Cortex of kidney (tissue), 1 donor: ENCODE data around the gene SLC51B.
"Not testable (repeated sequence)": the region's sequence is repeated elsewhere in the genome, so short reads cannot be mapped to it uniquely, and the experiment has no call there.

Experiments used
- DNase-seq: peaks from one replicate; lab custom pipeline; 2025; lab: John Stamatoyannopoulos, UW

SLC51B gene

DNA sequence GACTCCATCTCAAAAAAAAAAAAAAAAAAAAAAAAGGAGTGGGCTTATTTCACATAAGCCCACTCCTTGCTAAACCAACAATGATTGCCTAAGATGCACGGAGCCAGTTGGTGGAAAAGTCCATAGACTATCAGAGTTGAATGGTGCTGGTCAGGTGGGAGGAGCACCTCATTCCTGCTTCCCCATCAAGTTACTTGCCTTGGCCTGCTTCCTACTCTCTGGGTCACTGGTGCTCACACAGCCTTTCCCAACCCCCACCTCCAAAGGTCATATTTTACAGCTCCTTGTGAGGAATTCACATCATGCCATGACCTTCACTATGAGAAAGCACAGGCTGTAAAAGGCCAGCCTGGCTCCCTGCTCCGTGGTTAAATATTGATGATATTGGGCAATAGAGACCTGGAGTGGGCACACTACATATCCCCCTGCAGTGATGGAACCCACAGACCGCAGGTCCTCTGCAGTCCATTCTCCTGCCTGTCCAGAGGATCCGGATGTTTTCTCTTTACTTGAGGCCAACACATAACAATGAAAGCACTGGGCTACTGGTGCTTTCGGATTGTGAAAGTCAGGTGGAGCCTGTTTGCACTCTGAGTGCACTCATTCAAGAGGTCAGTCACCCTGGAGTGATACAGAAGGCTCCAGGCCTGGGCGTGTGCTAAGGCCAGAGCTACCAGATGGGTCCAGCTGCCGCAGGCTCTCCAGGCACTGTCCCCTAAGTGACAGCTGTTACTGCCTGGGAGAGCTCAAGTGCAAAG is at the start of gene SLC51B:
TSS of gene SLC51B (plus strand) at position 664 of the 758 bp plus-strand sequence. CDS start 4,618 bp downstream, outside the sequence.
- DNase-seq, result no peak

DNA sequence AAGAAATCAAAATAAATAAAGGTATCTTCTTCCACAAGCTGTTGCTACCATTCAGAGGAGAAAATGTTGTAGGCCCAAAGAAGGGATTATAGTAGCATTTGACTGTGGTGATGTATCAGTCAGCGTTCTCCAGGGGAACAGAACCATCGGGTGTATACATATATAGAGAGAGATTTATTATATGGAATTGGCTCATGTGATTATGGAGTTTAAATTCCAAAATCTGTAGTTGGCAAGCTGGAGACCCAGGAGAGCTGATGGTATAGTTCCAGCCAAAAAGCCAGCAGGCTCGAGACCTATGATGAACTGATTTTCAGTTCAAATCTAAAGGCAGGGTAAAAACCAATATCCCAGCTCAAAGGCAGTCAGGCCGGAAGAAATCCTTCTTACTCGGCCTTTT is 48.1 kb upstream of the SLC51B start:
- no peak for DNase-seq

- DNase-seq, result no peak
These were observed 47.3 kb upstream of the SLC51B start for GRCh38 chr15:64997745-64998375.

- DNase-seq, result no peak
These were observed 40.2 kb upstream of the SLC51B start for GRCh38 chr15:65004993-65005392.

GRCh38 chr15:65006876-65007275 is 38.3 kb upstream of the SLC51B start:
- DNase-seq, result no peak

DNA sequence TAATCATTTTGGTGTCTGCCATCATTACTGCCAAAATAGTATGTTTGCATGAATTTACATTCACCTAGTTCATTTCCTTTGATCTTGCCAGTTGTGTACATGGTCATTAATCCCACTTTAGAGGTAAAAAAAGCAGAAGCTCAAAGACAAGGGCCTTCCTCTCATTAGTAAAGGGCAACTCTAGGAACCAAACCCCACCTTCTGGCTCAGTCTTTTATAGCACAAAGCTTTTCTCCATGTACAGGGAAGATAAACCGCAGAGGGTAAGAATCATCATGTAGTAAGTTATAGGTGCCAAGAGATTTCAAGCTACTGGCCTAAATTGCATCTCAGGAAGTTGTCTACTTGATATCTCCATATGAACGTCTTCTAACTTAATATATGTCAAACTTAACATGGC is 36.2 kb upstream of the SLC51B start:
- DNase-seq, result no peak

DNA sequence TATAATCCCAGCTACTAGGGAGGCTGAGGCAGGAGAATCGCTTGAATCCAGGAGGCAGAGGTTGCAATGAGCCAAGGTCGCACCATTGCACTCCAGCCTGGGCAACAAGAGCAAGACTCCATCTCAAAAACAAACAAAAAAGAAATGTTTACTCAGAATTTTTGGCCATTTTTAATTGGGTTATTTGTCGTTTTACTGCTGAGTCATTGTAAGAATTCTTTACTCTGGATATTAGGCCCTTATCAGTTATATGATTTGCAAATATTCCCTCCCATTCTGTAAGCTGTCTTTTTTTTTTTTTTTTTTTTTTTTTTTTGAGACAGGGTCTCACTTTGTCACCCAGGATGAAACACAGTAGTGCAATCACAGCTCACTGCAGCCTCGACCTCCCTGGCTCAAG is 34.0 kb upstream of the SLC51B start:
- not testable (repeated sequence) for DNase-seq

DNA sequence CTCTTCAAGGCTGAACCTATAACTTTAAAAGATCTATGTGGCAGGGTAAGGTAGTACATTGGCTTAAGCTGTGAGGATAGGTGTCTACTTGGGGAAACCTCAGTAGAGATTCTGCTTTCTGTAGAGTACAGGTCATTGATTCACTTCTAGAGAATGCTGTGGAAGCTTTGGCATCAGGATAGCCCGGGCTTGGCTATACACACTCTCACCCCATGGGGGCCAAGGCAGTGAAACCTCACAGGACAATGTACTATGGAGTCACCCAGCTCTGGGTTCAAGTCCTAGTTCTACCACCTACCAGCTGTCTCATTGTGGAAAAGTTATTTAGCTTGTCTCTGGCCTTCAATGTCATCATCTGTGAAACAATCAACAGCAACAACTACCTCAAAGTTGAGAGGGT is 24.8 kb upstream of the SLC51B start:
- DNase-seq, result no peak

DNA sequence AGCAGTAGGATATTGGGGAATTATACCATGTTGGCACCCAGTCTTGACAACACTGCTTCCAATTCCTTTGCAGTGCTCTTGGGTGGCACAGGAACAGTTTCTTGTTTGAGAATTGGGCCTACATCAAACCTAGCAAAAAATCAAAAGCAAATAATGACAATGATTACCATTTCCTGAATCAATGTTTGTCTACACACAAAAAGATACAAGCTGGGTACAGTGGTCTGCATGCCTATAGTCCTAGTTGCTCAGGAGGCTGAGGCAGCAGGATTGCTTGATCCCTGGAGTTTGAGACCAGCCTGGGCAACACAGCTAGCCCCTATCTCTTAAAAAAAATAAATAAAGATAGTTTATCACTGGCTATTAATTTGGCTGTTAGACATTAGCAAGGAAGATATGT is 23.7 kb upstream of the SLC51B start:
- DNase-seq, result no peak

DNA sequence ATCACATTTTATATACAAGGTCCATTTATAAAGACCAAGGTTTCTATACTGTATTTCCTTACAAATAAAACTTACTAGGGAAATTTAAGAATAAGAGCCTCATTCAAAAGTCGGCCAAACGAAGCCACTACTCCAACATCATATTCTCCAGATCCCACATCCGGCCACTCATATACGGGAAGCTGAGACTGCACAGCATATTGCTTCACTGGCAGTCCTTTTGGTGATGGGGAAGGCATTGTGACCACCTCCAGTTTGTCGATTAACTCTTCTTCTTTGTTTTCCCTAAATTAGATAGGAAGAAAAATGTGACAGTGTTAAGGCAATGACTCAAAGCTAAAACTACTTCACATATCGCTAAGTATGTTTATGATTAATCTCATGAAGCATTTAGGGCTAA is 18.4 kb upstream of the SLC51B start:
- DNase-seq, result no peak

GRCh38 chr15:65027593-65027992 is 17.6 kb upstream of the SLC51B start:
- DNase-seq, result no peak

GRCh38 chr15:65028338-65028737 is 16.8 kb upstream of the SLC51B start:
- DNase-seq, result no peak

- peak; percentile 83 for DNase-seq
These were observed 16.1 kb upstream of the SLC51B start, which contains the start of gene MTFMT for GRCh38 chr15:65028921-65029735. Gene MTFMT, minus strand, starts transcription at chr15:65029639. Its CDS starts 26 bp downstream, at chr15:65029613.

GRCh38 chr15:65029736-65030208 is 15.4 kb upstream of the SLC51B start:
- no peak for DNase-seq

DNA sequence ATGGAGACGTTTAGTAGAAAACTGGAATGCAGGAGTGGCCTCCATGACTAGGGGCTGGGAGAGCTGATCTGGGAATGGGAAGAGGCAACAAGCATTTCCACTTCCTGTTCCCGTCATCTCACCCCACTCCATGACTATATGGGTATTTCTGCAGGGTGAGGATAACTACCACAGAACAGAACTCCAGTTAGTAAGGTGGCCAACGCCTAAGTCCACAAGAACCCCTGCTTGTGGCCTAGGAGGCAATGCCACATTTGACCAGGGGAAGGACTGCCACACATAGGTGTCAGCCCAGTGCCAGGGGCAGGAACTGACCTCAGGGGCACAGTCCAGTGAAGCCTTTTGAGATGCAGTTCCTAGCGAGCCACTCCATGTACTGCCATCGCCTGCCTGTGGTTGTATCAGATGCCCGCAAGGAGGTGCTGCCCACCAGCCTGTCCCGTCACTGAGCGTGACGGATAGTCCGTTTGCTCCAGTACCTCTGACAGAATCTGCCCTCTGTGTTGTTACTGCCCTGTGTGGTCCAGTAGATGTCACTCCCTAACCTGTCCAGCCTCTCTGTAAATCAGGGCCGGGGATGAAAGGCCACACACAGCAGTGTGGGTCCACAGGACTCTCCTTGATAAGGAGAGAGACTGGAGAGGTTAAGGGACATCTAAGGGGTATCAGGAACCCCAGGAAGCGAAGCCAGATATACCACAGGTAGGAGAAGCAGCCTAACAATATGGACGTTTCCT is 12.2 kb upstream of the SLC51B start:
- no peak for DNase-seq

GRCh38 chr15:65033659-65034269 is 11.4 kb upstream of the SLC51B start:
- no peak for DNase-seq

GRCh38 chr15:65034719-65035118 is 10.5 kb upstream of the SLC51B start:
- DNase-seq, result no peak

DNA sequence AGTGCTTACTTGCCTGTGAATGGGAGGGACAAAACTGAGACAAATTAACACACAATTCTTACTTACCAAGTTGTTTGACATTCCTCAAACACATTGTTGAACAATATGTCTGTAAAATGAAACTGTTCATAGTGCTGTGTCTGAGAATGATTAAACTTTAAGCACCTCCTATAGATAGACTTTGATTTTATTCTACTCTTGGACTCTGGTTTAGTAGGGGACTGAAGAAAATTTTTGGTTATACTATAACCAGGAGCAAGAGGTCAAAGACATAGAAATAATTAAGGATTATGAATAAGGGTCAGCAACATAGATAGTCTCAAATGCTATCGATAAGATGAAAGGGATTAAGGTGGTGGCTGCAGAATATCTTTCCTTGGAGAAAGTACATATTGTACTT is 7.9 kb upstream of the SLC51B start:
- DNase-seq, result no peak

GRCh38 chr15:65038428-65038827 is 6.8 kb upstream of the SLC51B start:
- DNase-seq, result no peak

DNA sequence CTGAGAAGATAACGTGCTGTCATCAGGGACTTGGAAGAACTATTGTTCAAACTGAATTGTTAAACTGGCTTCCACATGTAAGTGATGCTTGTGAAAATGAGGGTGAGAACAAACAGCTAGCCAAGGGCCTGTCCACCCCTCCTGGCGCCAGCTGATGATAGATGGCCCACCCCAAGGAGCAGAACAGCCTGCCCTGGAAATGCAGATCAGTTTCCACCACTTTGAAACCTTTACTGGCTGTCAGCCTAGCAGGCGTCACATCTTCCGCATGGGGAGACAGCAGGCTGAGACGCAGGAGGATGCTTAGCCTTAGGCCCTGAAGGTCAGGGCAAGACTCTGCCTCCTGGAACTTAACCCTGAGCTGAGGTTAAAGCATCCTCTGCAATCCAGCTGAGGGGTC is 6.4 kb upstream of the SLC51B start:
- no peak for DNase-seq

DNA sequence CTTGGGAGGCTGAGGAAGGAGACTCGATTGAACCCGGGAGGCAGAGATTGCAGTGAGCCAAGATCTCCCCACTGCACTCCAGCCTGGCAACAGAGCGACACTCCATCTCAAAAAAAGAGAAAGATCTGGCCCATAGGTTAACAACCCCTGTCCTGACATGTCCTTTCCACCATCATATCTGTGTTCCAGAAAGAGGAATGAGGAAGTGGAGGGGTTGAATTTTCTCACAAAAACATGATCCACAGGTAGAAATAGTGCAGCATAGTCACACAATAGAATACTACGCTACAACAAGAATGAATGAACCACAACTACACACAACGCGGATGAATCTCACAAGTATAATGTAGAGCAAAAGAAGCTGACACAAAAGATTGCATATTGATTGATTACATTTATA is 4.7 kb upstream of the SLC51B start:
- DNase-seq, result no peak
